HG03521 (cell line): ENCODE results near the gene LRMDA.

ENCODE experiments used
- ATAC-seq: cut with Tn5 transposase; IDR thresholded peaks from one replicate; pipeline ENCODE4 v1.9.1; 2021; ENCODE audit warnings: mild to moderate bottlenecking, moderate library complexity; ENCODE audit not compliant: unreplicated experiment

The LRMDA gene

GRCh38 chr10:76168437-76168836 lies 737.0 kb downstream of the LRMDA start:
- no peak for ATAC-seq

- ATAC-seq: no peak
Observed at GRCh38 chr10:76169246-76169645, 737.8 kb downstream of the LRMDA start.

GRCh38 chr10:76172020-76172419 lies 740.6 kb downstream of the LRMDA start:
- ATAC-seq: no peak

GRCh38 chr10:76175533-76176165 lies 744.2 kb downstream of the LRMDA start:
- ATAC-seq: no peak

- no peak for ATAC-seq
Observed at GRCh38 chr10:76176166-76176550, 744.7 kb downstream of the LRMDA start.

- no peak for ATAC-seq
Observed at GRCh38 chr10:76177936-76178335, 746.5 kb downstream of the LRMDA start.

GRCh38 chr10:76178532-76179292 lies 747.3 kb downstream of the LRMDA start:
- no peak for ATAC-seq

GRCh38 chr10:76179806-76180205 lies 748.4 kb downstream of the LRMDA start:
- ATAC-seq: no peak

GRCh38 chr10:76184647-76185046 lies 753.2 kb downstream of the LRMDA start:
- ATAC-seq: no peak

GRCh38 chr10:76185471-76186301 lies 754.3 kb downstream of the LRMDA start:
- ATAC-seq: no peak

GRCh38 chr10:76188216-76188615 lies 756.8 kb downstream of the LRMDA start:
- no peak for ATAC-seq

- ATAC-seq: no peak
Observed at GRCh38 chr10:76190634-76191270, 759.3 kb downstream of the LRMDA start.

GRCh38 chr10:76191336-76191735 lies 759.9 kb downstream of the LRMDA start:
- no peak for ATAC-seq

GRCh38 chr10:76192151-76192550 lies 760.7 kb downstream of the LRMDA start:
- no peak for ATAC-seq

- ATAC-seq: no peak
Observed at GRCh38 chr10:76192694-76193320, 761.4 kb downstream of the LRMDA start.

- no peak for ATAC-seq
Observed at GRCh38 chr10:76195654-76196390, 764.4 kb downstream of the LRMDA start.

- no peak for ATAC-seq
Observed at GRCh38 chr10:76197293-76197692, 765.9 kb downstream of the LRMDA start.

GRCh38 chr10:76198287-76199035 lies 767.0 kb downstream of the LRMDA start:
- ATAC-seq: no peak

- no peak for ATAC-seq
Observed at GRCh38 chr10:76201962-76202361, 770.5 kb downstream of the LRMDA start.
